GM18517 (cell line): Measurements from ENCODE around the gene WWOX.
"Not testable (repeated sequence)": the region's sequence is repeated elsewhere in the genome, so short reads cannot be mapped to it uniquely, and the experiment has no call there.

Source experiments
- ATAC-seq: cut with Tn5 transposase; IDR thresholded peaks from one replicate; pipeline ENCODE4 v1.9.1; 2021; ENCODE audit warnings: mild to moderate bottlenecking, moderate library complexity; ENCODE audit not compliant: unreplicated experiment

The WWOX gene

GRCh38 chr16:79021991-79022630 lies 922.7 kb downstream of the WWOX start:
- no peak for ATAC-seq

DNA sequence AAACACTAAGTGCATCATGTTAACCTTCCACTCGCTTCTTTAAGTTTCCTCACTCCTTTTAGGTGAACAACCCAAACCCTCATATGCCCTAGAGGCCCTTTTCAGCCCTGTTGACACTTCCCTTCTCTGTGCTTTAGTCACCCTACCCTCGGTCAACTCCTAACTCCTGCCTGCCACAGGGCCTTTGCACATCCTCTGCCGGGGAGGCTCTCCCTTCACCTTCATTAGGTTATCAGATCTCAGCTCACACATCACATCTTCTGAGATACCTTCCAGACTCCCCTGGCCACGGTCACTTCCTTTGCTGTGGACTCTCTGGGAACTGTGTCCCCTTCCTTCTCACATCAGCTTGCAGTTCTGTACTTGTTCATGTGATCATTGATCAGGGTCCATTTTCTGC lies 926.7 kb downstream of the WWOX start:
- ATAC-seq = no peak

- no peak for ATAC-seq
These were observed 937.1 kb downstream of the WWOX start for GRCh38 chr16:79036541-79036940.

- no peak for ATAC-seq
These were observed 938.3 kb downstream of the WWOX start for GRCh38 chr16:79037521-79038373.

DNA sequence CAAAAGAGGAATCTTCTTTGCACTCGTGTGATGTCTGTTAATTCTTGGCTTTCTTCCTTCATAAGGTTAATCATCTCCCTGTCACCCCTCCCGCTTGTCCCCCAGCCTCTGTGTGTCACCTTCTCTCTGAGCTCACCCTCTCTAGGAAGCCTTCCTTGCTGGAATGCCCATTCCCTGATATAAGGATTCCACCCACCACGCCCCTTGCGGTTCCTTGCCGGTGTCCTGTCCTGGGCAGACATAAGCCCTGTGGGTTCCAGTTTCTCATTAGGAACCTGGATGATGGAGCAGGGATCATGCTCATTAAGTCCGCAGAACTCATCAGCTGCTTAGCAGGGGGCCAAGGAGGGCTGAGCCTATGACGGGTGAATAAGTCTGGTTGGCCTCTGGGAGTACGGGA lies 941.8 kb downstream of the WWOX start:
- no peak for ATAC-seq

GRCh38 chr16:79042141-79042540 lies 942.7 kb downstream of the WWOX start:
- ATAC-seq = no peak

DNA sequence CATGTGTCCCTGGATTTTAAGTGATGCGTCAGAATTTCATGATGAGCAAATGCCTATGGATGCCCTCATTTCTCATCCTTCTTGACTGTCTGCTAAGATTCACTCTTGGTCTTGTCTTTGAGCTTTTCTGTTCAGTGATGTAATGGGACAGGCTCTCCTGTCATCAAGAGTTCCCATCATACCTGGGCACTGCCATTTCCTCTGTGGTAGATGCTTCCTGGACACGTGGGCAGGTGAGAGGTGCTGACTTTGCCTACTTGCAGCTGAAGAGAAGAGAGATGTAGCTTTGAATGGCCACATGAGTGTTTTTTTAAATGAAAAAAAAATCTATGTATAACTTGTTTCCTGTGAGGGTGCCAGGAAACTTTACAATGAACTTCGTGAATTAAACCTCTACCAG lies 943.4 kb downstream of the WWOX start:
- no peak for ATAC-seq

DNA sequence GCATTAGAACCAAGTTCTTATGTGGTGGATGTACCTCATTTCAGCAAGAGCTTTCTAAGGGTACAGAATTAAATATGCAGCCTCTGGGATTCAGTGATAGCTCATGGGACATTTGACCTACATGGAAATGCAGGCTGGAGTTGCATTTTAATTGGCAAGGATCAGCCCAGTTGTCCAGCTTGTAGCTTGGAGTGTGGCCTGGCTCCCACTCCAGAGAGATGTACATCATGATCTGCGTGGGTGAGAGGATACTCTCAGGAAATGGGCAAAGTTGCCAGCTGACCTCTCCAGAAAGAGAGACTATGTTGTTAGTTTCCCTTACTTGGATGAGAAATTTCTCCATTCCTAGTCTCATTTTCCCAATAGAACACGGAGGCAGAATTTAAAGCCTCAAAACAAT lies 945.7 kb downstream of the WWOX start:
- ATAC-seq = no peak

DNA sequence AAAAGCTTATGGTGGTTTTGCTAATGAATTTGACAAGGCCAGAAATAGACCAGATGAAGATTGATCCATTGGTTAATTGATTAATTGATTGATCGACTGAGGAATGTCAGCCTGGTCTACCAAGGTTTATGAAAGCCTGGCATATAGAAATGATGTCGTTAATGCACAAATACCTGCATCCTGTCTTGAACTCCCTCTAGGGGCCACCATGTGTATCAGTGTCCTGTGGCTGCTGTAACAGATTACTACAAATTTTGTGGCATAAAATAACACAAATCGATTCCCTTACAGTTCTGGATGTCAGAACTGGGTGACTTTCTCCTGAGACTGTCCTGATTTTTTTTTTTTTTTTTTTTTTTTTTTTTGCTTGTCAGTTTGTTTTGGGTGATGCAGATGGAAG lies 947.9 kb downstream of the WWOX start:
- ATAC-seq = no peak

DNA sequence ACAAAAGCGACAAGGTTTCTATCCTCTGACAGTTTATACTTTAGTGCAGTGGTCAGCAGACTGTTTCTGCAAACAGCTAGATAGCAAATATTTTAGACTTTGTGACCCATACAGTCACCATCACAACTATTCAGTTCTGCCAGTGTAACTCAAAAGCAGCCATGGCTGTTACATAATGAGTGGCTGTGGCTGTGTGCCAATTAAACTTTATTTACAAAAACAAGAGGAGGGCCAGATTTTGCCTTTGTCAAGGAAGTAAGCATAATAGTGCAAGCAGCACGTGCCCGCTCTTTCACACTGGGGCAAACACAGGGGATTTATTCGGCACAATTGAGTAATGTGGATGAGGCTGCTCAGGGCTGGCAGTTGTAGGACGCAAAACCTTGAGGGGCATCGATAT lies 949.6 kb downstream of the WWOX start:
- ATAC-seq = no peak

DNA sequence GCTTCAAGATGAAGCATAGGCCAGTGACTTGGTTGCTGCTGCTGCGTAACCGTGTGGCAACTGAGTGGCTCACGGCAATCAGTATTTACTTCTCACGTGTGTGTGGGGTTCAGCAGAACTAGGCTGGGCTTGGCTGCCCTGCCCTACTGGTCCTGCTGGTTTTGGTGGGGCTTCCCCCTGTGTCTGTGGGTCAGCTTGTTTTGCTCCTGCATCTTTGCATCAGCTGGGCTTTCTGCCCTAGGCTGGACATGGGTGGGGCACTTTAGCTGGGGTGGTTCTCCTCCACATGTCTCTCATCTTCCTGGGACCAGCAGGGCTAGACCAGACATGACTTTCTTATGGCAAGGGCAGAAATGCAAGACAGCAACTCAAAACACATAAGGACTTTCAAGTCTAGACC lies 950.6 kb downstream of the WWOX start:
- no peak for ATAC-seq

DNA sequence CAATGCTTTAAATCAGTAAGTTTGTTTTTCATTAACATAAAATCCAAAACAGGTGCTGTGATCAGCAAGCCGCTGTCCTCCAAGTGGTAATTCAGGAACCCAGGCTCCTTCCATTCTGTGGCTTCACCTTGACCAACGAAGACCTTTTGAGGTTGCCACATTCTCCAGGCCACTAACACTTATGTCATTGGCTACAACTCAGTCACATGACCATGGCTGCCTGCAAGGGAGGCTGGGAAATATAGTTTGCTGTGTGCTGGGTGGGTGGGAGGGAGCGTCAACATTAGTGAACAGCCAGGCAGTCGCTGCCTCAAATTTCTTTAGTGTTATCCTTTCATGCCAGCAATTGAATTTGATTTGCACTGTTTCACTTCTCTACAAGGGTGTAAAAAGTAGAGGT lies 951.9 kb downstream of the WWOX start:
- no peak for ATAC-seq

DNA sequence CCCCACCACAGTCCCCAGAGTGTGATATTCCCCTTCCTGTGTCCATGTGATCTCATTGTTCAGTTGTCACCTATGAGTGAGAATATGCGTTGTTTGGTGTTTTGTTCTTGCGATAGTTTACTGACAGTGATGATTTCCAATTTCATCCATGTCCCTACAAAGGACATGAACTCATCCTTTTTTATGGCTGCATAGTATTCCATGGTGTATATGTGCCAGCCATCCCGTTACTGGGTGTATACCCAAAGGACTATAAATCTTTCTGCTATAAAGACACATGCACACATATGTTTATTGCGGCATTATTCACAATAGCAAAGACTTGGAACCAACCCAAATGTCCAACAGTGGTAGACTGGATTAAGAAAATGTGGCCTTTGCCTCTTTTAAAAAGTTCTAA lies 952.7 kb downstream of the WWOX start:
- not testable (repeated sequence) for ATAC-seq

DNA sequence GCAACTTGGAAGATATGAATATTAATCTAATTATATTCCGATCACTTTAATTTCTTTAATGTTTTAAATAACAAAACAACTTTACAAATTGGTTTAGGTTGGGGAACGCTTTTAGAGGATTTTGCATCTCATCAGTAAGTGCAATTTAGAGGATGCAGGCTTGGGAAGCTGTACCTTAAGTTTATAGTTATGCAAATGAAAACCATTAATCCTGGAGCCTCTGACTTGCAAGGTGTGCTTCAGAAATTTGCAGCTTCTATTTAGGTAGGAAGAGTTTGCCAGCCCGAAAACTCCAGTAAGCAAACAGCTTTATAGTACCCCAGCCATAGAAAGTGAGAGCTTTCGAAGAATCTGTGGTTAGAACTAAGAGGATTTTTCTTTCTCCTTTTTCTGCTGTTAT lies 954.1 kb downstream of the WWOX start:
- no peak for ATAC-seq

DNA sequence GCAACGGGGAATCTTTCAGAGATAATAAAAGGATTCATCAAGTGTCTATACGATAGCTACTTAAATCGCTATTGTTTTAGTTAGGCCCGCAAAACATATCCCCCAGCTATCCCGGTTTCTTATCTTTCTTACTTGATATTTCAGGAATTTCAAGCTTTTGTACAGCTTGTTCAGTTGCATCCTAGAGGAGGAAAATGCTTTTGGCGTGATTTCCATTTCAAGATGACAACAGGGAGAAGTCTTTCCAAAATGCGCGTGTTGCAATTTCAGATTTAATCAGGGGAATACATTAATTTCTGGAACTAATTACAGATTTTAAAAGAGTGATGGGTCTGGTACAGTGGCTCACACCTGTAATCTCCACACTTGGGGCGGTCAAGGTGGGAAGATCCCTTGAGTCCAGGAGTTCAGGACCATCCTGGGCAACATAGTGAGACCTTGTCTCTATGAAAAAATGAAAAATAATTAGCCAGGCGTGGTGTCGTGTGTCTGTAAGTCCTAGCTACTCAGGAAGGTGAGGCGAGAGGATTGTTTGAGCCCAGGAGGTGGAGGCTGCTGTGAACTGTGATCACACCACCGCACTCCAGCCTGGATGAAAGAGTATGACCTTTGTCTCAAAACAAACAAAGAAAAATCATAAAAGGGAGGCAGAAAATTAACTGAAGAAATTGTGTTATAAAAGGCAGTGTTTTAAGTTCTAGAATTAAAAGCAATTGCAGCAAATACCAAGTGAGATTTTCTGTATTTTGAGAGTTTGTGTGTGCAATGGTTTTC lies 954.9 kb downstream of the WWOX start:
- no peak for ATAC-seq

GRCh38 chr16:79055251-79055970 lies 956.0 kb downstream of the WWOX start:
- ATAC-seq = no peak

GRCh38 chr16:79061181-79061580 lies 961.7 kb downstream of the WWOX start:
- ATAC-seq = no peak

DNA sequence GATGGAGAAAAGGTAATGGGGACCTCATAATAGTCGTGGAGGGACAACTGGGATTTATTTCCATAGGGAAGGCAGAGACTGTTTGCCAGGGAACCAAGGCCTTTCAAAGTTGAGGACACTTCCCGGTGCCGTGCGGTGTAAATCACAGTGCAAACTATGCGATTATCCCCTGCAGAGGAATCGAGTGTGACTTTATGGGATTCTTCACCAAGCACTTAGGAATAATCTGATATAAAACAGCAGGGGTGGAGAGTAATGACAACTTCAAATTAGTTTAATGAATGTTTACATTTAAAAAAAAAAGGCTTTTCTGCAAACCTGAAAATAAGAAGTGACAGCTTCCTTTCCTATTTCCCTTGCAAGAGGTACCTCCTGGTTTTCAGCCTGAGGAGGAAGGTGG lies 962.9 kb downstream of the WWOX start:
- ATAC-seq = no peak

- ATAC-seq = no peak
These were observed 963.4 kb downstream of the WWOX start for GRCh38 chr16:79062821-79063220.

- no peak for ATAC-seq
These were observed 965.0 kb downstream of the WWOX start for GRCh38 chr16:79064256-79064972.

DNA sequence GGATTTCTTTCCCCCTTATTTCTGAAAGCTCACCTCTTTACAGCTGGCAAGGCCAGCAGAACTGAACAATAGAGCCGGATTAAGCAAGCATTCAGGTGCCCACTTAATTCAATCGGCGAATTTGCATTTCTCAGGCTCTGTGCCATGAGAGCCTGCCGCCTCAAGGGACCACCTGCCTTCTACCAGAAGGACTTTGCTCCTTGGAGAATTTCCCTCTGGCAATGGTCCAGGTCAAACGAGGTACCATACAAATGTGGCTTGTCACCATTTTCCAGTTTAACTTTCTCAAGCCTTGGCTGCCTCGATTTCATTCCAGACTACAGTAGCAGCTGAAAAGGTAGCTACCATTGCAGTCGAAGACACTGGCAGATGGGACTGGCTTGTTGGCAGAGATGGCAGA lies 967.1 kb downstream of the WWOX start:
- no peak for ATAC-seq
